Endodermal cell (in vitro differentiated cells): Measurements from ENCODE around the gene IRGQ. TPM values are rescaled to one million over a fixed set of nuclear protein-coding genes. Genes with fewer than 3 reads are reported as not detected.

Experiments
- DNase-seq: peaks from one replicate; pipeline ENCODE4 v3.0.0-alpha.2; 2017
- H3K27ac ChIP-seq: 2 replicates; pipeline ENCODE4 v1.5.1; 2013; ENCODE audit warnings: mild to moderate bottlenecking, low read depth, low read length, moderate library complexity
- H3K27me3 ChIP-seq: 2 replicates; pipeline ENCODE4 v1.6.1; 2013; ENCODE audit warnings: mild to moderate bottlenecking, low read length, moderate library complexity; ENCODE audit not compliant: insufficient read depth, control insufficient read depth, poor library complexity, severe bottlenecking
- H3K36me3 ChIP-seq: 2 replicates; pipeline ENCODE4 v1.7.0; 2013; ENCODE audit warnings: mild to moderate bottlenecking, low read length, moderate library complexity; ENCODE audit not compliant: control insufficient read depth, insufficient read depth
- H3K4me1 ChIP-seq: one replicate; pipeline ENCODE4 v1.7.0; 2013; ENCODE audit warnings: low read length; ENCODE audit not compliant: control insufficient read depth, insufficient read depth
- H3K4me3 ChIP-seq: 2 replicates; pipeline ENCODE4 v1.5.1; 2013; ENCODE audit warnings: mild to moderate bottlenecking, low read length, moderate library complexity
- H3K9ac ChIP-seq: 2 replicates; pipeline ENCODE4 v1.6.1; 2013; ENCODE audit warnings: mild to moderate bottlenecking, low read length, moderate library complexity; ENCODE audit not compliant: poor library complexity, severe bottlenecking; ENCODE audit errors: extremely low read depth
- H3K9me3 ChIP-seq: 2 replicates; pipeline ENCODE4 v1.6.1; 2013; ENCODE audit warnings: mild to moderate bottlenecking, low read length, moderate library complexity; ENCODE audit not compliant: control insufficient read depth
- H3K27ac Mint-ChIP-seq: 2 replicates; pipeline ENCODE4 v1.8.0; 2020; ENCODE audit warnings: mixed read lengths
- H3K27me3 Mint-ChIP-seq: 2 replicates; pipeline ENCODE4 v1.8.0; 2021; ENCODE audit warnings: mild to moderate bottlenecking, mixed read lengths; ENCODE audit not compliant: insufficient read depth
- H3K36me3 Mint-ChIP-seq: 2 replicates; pipeline ENCODE4 v1.8.0; 2020; ENCODE audit warnings: low read depth, mixed read lengths
- H3K4me1 Mint-ChIP-seq: 2 replicates; pipeline ENCODE4 v1.8.0; 2020; ENCODE audit warnings: mixed read lengths
- H3K4me3 Mint-ChIP-seq: 2 replicates; pipeline ENCODE4 v1.8.0; 2020; ENCODE audit warnings: mild to moderate bottlenecking, moderate library complexity, mixed read lengths
- H3K9me3 Mint-ChIP-seq: 2 replicates; pipeline ENCODE4 v1.8.0; 2020; ENCODE audit warnings: mild to moderate bottlenecking, mixed read lengths
- CTCF ChIP-seq: fragments of 200-600 bp; sonication (generic); conservative IDR thresholded peaks from 2 replicates; pipeline ENCODE4 v1.5.0; 2021; ENCODE audit warnings: antibody characterized with exemption, mild to moderate bottlenecking
- WGBS, 2 experiments: methylation state at CpG; one replicate each; pipeline versions ENCODE4 v1.1.5 to v1.1.7; 2013; ENCODE audit warnings: missing lambda C conversion rate in 2 of 2, mixed read lengths in 1 of 2; ENCODE audit not compliant: insufficient coverage in 1 of 2, insufficient read length in 1 of 2; 5-methylcytosine and 5-hydroxymethylcytosine counted together
- total RNA-seq, 2 donors: library from RNA; stranded (reverse); fragmentation: NEBNext Ultra II Directional in 1 of 2; extraction: Animal tissue kit (Norgen Biotek cat#: 25700) in 1 of 2; gene quantifications; 2 replicates in 1 of 2; 3 replicates in 1 of 2; pipeline ENCODE4 v1.2.1, GENCODE V29; 2021

The IRGQ gene
- total RNA-seq, 2 donors from 2014 or later: 39.7 to 46.0 TPM

- Histone ChIP-seq H3K9me3 (no peaks in the 10 kb centered on the region), H3K9ac (no peak overlapping the region), H3K27me3 (no peaks in the 10 kb centered on the region), H3K4me3 (no peak overlapping the region), H3K27ac (no peak overlapping the region), H3K4me1 (no peaks in the 10 kb centered on the region), H3K36me3 (peaks cover 21% of the 10 kb centered on the region)
- Mint-ChIP-seq H3K9me3 (no peaks in the 10 kb centered on the region), H3K4me1 (no peaks in the 10 kb centered on the region), H3K27ac (no peak overlapping the region), H3K27me3 (no peaks in the 10 kb centered on the region), H3K4me3 (no peak overlapping the region), H3K36me3 (peaks cover 26% of the 10 kb centered on the region)
- 98 to 100% methylated on average over 4 to 5 of the region's 5 CpGs for WGBS, 2 experiments
- no peak for TF ChIP-seq CTCF
- DNase-seq: no peak
Observed at GRCh38 chr19:43569657-43570056, 26.3 kb downstream of the IRGQ start.

- Mint-ChIP-seq H3K36me3 (peaks cover 36% of the 10 kb centered on the region), H3K9me3 (no peaks in the 10 kb centered on the region), H3K27ac (no peak overlapping the region), H3K27me3 (no peaks in the 10 kb centered on the region), H3K4me3 (no peak overlapping the region), H3K4me1 (no peaks in the 10 kb centered on the region)
- no peaks in the 10 kb centered on the region for H3K4me1 ChIP-seq
- TF ChIP-seq CTCF: no peak
- H3K4me3 ChIP-seq: no peak overlapping the region
- no peak overlapping the region for H3K9ac ChIP-seq
- no peak for DNase-seq
- no peaks in the 10 kb centered on the region for H3K9me3 ChIP-seq
- H3K36me3 ChIP-seq: peaks cover 6% of the 10 kb centered on the region
- 91 to 92% methylated on average over 4 to 9 of the region's 9 CpGs for WGBS, 2 experiments
- H3K27ac ChIP-seq: no peak overlapping the region
- no peaks in the 10 kb centered on the region for H3K27me3 ChIP-seq
Observed at GRCh38 chr19:43564800-43565199, 31.1 kb downstream of the IRGQ start.

GRCh38 chr19:43563816-43564457 lies 32.0 kb downstream of the IRGQ start:
- no peak overlapping the region for H3K9ac ChIP-seq
- no peaks in the 10 kb centered on the region for H3K27me3 Mint-ChIP-seq
- no peak overlapping the region for H3K4me3 ChIP-seq
- H3K9me3 Mint-ChIP-seq: no peaks in the 10 kb centered on the region
- 80 to 85% methylated on average over 9 to 10 of the region's 10 CpGs for WGBS, 2 experiments
- H3K27ac Mint-ChIP-seq: no peak overlapping the region
- H3K27me3 ChIP-seq: no peaks in the 10 kb centered on the region
- no peaks in the 10 kb centered on the region for H3K4me1 ChIP-seq
- no peaks in the 10 kb centered on the region for H3K9me3 ChIP-seq
- H3K4me1 Mint-ChIP-seq: no peaks in the 10 kb centered on the region
- TF ChIP-seq CTCF: no peak
- no peak for DNase-seq
- H3K36me3 Mint-ChIP-seq: peaks cover 38% of the 10 kb centered on the region
- no peak overlapping the region for H3K27ac ChIP-seq
- no peak overlapping the region for H3K4me3 Mint-ChIP-seq
- peaks cover 11% of the 10 kb centered on the region for H3K36me3 ChIP-seq
